GM23248 (cell line): Measurements from ENCODE around the gene OCSTAMP. TPM values are rescaled to one million over a fixed set of nuclear protein-coding genes. Genes with fewer than 3 reads are reported as not detected.

ENCODE experiments used
- DNase-seq: peaks from one replicate; pipeline ENCODE4 v3.0.0-alpha.2; 2015
- H2AFZ ChIP-seq: fragments of 200-600 bp; sonication (generic); 2 replicates; pipeline ENCODE4 v1.6.1; 2016; ENCODE audit warnings: antibody characterized with exemption
- H3F3A ChIP-seq: fragments of 200-600 bp; sonication (generic); 2 replicates; pipeline ENCODE4 v1.6.1; 2016; ENCODE audit warnings: mild to moderate bottlenecking, antibody characterized with exemption, mixed run types; ENCODE audit not compliant: insufficient read depth
- H3K27ac ChIP-seq: fragments of 200-600 bp; sonication (generic); 2 replicates; pipeline ENCODE4 v1.5.1; 2016; ENCODE audit warnings: mild to moderate bottlenecking
- H3K27me3 ChIP-seq: fragments of 200-600 bp; sonication (generic); replicated peaks from 2 replicates; pipeline ENCODE4 v1.6.1; 2016; ENCODE audit warnings: mild to moderate bottlenecking; ENCODE audit not compliant: insufficient read depth
- H3K36me3 ChIP-seq: fragments of 200-600 bp; sonication (generic); 2 replicates; pipeline ENCODE4 v1.6.1; 2016; ENCODE audit warnings: low read depth, mild to moderate bottlenecking
- H3K4me1 ChIP-seq: fragments of 200-600 bp; sonication (generic); 2 replicates; pipeline ENCODE4 v1.6.1; 2016; ENCODE audit warnings: mild to moderate bottlenecking; ENCODE audit not compliant: insufficient read depth
- H3K4me2 ChIP-seq: fragments of 200-600 bp; sonication (generic); one replicate; pipeline ENCODE4 v1.6.1; 2016; ENCODE audit warnings: mild to moderate bottlenecking; ENCODE audit not compliant: unreplicated experiment
- H3K4me3 ChIP-seq: fragments of 200-600 bp; sonication (generic); 2 replicates; pipeline ENCODE4 v1.5.1; 2016; ENCODE audit warnings: mild to moderate bottlenecking
- H3K79me2 ChIP-seq: fragments of 200-600 bp; sonication (generic); 2 replicates; pipeline ENCODE4 v1.6.1; 2016; ENCODE audit warnings: mild to moderate bottlenecking; ENCODE audit not compliant: insufficient read depth
- H3K9ac ChIP-seq: fragments of 200-600 bp; sonication (generic); 2 replicates; pipeline ENCODE4 v1.6.1; 2016; ENCODE audit warnings: mild to moderate bottlenecking
- H3K9me2 ChIP-seq: fragments of 200-600 bp; sonication (generic); 2 replicates; pipeline ENCODE4 v1.6.1; 2016; ENCODE audit warnings: mixed run types, mild to moderate bottlenecking, moderate library complexity; ENCODE audit not compliant: insufficient read depth
- H3K9me3 ChIP-seq: fragments of 200-600 bp; sonication (generic); one replicate; pipeline ENCODE4 v1.6.1; 2017; ENCODE audit warnings: low read depth
- H4K20me1 ChIP-seq: fragments of 200-600 bp; sonication (generic); 2 replicates; pipeline ENCODE4 v1.6.0; 2016; ENCODE audit not compliant: insufficient read depth
- EZH2 ChIP-seq: fragments of 200-600 bp; sonication (generic); IDR thresholded peaks from 2 replicates; pipeline ENCODE4 v1.6.1; 2018; ENCODE audit warnings: antibody characterized with exemption, mild to moderate bottlenecking; ENCODE audit not compliant: insufficient read depth, poor library complexity, severe bottlenecking
- EZH2phosphoT487 ChIP-seq: fragments of 200-600 bp; sonication (generic); IDR thresholded peaks from 2 replicates; pipeline ENCODE4 v1.6.1; 2018; ENCODE audit warnings: antibody characterized with exemption, moderate library complexity, mild to moderate bottlenecking, low read depth; ENCODE audit not compliant: insufficient read depth
- WGBS, 2 experiments: methylation state at CpG; one replicate each; pipeline ENCODE4 v1.1.6; 2015 to 2017; ENCODE audit warnings: low lambda C conversion rate in 2 of 2, low coverage in 1 of 2; ENCODE audit errors: missing lambda C conversion rate in 2 of 2; 5-methylcytosine and 5-hydroxymethylcytosine counted together
- in situ Hi-C: fragments of 300-500 bp; cut with MboI; formaldehyde crosslinking; loops from 2 replicates; pipeline ENCODE4 v1.15.0; 2020
- polyA plus RNA-seq: library from polyadenylated mRNA; unstranded; fragments of >200 nt; fragmentation: Nextera tagmentation; extraction: Ambion mirVana; gene quantifications from 2 replicates; pipeline ENCODE4 v1.2.1, GENCODE V29; 2016
- total RNA-seq: library from RNA; depleted of rRNA; stranded (reverse); fragments of >200 nt; shearing (Covaris generic); gene quantifications from 2 replicates; pipeline ENCODE4 v1.2.3, GENCODE V29; 2014

The OCSTAMP gene
- total and polyA plus RNA-seq, 2 experiments from 2014 or later = not detected

DNA sequence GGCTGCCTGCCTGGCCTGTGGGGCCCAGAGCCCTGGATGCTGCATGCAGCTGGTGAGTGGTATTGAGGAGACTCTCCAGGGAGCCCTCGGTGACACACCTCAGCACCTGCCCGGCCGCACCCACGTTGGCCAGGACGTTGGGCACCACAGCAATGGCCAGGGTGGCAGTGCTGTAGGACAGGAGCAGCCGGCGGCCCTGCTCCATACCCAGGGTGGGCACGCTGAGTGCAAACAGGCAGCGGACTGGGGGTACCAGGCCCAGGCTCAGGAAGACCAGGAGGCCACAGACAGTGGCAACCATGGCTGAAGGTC, 4.7 kb downstream of the OCSTAMP start:
- Histone ChIP-seq H2AFZ (no peak overlapping the region), H3K27me3 (0 out of 2 replicates have a peak, but pooled peaks cover 2% of the 10 kb centered on the region), H4K20me1 (no peaks in the 10 kb centered on the region), H3K4me1 (no peaks in the 10 kb centered on the region), H3K27ac (no peak overlapping the region), H3F3A (no peaks in the 10 kb centered on the region), H3K9me3 (no peaks in the 10 kb centered on the region), H3K36me3 (no peaks in the 10 kb centered on the region), H3K79me2 (no peaks in the 10 kb centered on the region), H3K9ac (no peak overlapping the region), H3K9me2 (no peaks in the 10 kb centered on the region), H3K4me2 (no peak overlapping the region), H3K4me3 (no peak overlapping the region)
- in situ Hi-C loops = no loop called here
- DNase-seq = no peak
- 71 to 75% methylated on average over 9 of the region's 9 CpGs for WGBS, 2 experiments
- TF ChIP-seq EZH2 (no peak), EZH2phosphoT487 (no peak)

GRCh38 chr20:46545077-46545826, 5.2 kb downstream of the OCSTAMP start:
- H3K9ac ChIP-seq = no peak overlapping the region
- TF ChIP-seq EZH2 (no peak), EZH2phosphoT487 (no peak)
- no peaks in the 10 kb centered on the region for H3K9me2 ChIP-seq
- in situ Hi-C loops = no loop called here
- H3K4me1 ChIP-seq = no peaks in the 10 kb centered on the region
- no peaks in the 10 kb centered on the region for H3K79me2 ChIP-seq
- 57 to 64% methylated on average over 14 of the region's 14 CpGs for WGBS, 2 experiments
- H3K4me2 ChIP-seq = no peak overlapping the region
- H3K9me3 ChIP-seq = no peaks in the 10 kb centered on the region
- H3F3A ChIP-seq = no peaks in the 10 kb centered on the region
- H3K36me3 ChIP-seq = no peaks in the 10 kb centered on the region
- H3K4me3 ChIP-seq = no peak overlapping the region
- H3K27me3 ChIP-seq = 0 out of 2 replicates have a peak, but pooled peaks cover 7% of the 10 kb centered on the region
- H2AFZ ChIP-seq = no peak overlapping the region
- peak; percentile 15 for DNase-seq
- H3K27ac ChIP-seq = no peak overlapping the region
- no peaks in the 10 kb centered on the region for H4K20me1 ChIP-seq

GRCh38 chr20:46544576-46544975, 5.9 kb downstream of the OCSTAMP start:
- in situ Hi-C loops = no loop called here
- no peaks in the 10 kb centered on the region for H4K20me1 ChIP-seq
- DNase-seq = peak; percentile 10

DNA sequence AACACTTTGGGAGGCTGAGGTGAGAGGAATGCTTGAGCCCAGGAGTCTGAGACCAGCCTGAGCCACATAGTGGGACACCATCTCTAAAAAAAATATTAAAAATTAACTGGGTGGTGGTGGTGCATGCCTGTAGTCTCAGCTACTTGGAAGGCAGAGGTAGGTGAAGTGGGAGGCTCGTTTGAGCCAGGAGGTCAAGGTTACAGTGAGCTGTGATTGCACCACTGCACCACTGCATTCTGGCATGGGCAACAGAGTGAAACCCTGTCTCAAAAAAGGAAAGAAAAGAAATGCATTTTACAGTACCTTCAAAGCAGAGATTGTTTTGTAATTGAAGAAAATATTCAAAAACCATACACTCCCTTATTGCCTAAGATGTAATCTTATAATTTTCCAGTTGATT, 6.5 kb downstream of the OCSTAMP start:
- H3K36me3 ChIP-seq = no peaks in the 10 kb centered on the region
- H2AFZ ChIP-seq = no peak overlapping the region
- H3K4me2 ChIP-seq = no peak overlapping the region
- H3K4me1 ChIP-seq = no peaks in the 10 kb centered on the region
- no peak overlapping the region for H3K27ac ChIP-seq
- TF ChIP-seq EZH2phosphoT487 (no peak), EZH2 (no peak)
- no peaks in the 10 kb centered on the region for H4K20me1 ChIP-seq
- no peak overlapping the region for H3K9ac ChIP-seq
- in situ Hi-C loops = no loop called here
- H3K27me3 ChIP-seq = 0 out of 2 replicates have a peak, but pooled peaks cover 8% of the 10 kb centered on the region
- no peaks in the 10 kb centered on the region for H3K9me2 ChIP-seq
- no peak for DNase-seq
- 13 to 25% methylated on average over 1 of the region's 1 CpG for WGBS, 2 experiments
- H3K4me3 ChIP-seq = no peak overlapping the region
- no peaks in the 10 kb centered on the region for H3K79me2 ChIP-seq
- no peaks in the 10 kb centered on the region for H3F3A ChIP-seq
- H3K9me3 ChIP-seq = no peaks in the 10 kb centered on the region

More at GRCh38 chr20:46544576-46544975, 5.9 kb downstream of the OCSTAMP start:
- H3K27ac ChIP-seq = no peak overlapping the region
- H3K4me3 ChIP-seq = no peak overlapping the region
- TF ChIP-seq EZH2phosphoT487 = no peak
- TF ChIP-seq EZH2 = no peak
- 53 to 71% methylated on average over 3 of the region's 3 CpGs for WGBS, 2 experiments
- H3K79me2 ChIP-seq = no peaks in the 10 kb centered on the region
- H3K9ac ChIP-seq = no peak overlapping the region
- no peaks in the 10 kb centered on the region for H3K9me2 ChIP-seq
- H3F3A ChIP-seq = no peaks in the 10 kb centered on the region
- no peak overlapping the region for H3K4me2 ChIP-seq
- H2AFZ ChIP-seq = no peak overlapping the region
- H3K36me3 ChIP-seq = no peaks in the 10 kb centered on the region
- H3K9me3 ChIP-seq = no peaks in the 10 kb centered on the region
- no peaks in the 10 kb centered on the region for H3K4me1 ChIP-seq
- H3K27me3 ChIP-seq = 0 out of 2 replicates have a peak, but pooled peaks cover 8% of the 10 kb centered on the region
